H1 (cell line): ENCODE measurements around the gene PALD1. TPM values are rescaled to one million over a fixed set of nuclear protein-coding genes. Genes with fewer than 3 reads are reported as not detected.

Source experiments
- CTCF ChIA-PET: fragments of 300-600 bp; sonication (Branson Sonifier 250); formaldehyde crosslinking; loops from one replicate; lab custom pipeline; 2021; ENCODE audit not compliant: partially characterized antibody; lab: Charles Lee
- POLR2A ChIA-PET: fragments of 300-600 bp; sonication (Branson Sonifier 250); formaldehyde crosslinking; loops from one replicate; lab custom pipeline; 2021; ENCODE audit warnings: inconsistent platforms; ENCODE audit not compliant: partially characterized antibody; lab: Charles Lee
- DNase-seq, 2 experiments: peaks; one replicate each; pipeline versions ENCODE4 v3.0.0 to v3.0.0-alpha.2; 2010 to 2022; ENCODE audit warnings: low spot score in 2 of 2, low read depth in 1 of 2, mixed read lengths in 1 of 2
- FAIRE-seq: peaks from 2 replicates; lab custom pipeline; 2011; peaks lifted over from hg19 to GRCh38; lab: Jason Lieb, UNC
- H2AFZ ChIP-seq: 2 replicates; pipeline ENCODE4 v1.8.1; 2012; ENCODE audit warnings: low read length, inconsistent platforms
- H2AK5ac ChIP-seq: 2 replicates; pipeline ENCODE4 v1.6.1; 2013; ENCODE audit warnings: low read depth, low read length
- H2BK120ac ChIP-seq: replicated peaks from 2 replicates; pipeline ENCODE3; 2013; ENCODE audit warnings: low read depth, low read length, inconsistent platforms
- H2BK12ac ChIP-seq: 2 replicates; pipeline ENCODE4 v1.6.1; 2013; ENCODE audit warnings: low read depth, low read length
- H2BK15ac ChIP-seq: 2 replicates; pipeline ENCODE4 v1.6.1; 2013; ENCODE audit warnings: low read length
- H2BK20ac ChIP-seq: 2 replicates; pipeline ENCODE4 v1.6.1; 2013; ENCODE audit warnings: low read length
- H2BK5ac ChIP-seq: 2 replicates; pipeline ENCODE4 v1.6.1; 2013; ENCODE audit warnings: low read depth, low read length
- H3K14ac ChIP-seq: 2 replicates; pipeline ENCODE4 v1.6.1; 2013; ENCODE audit warnings: inconsistent platforms; ENCODE audit not compliant: insufficient read length
- H3K18ac ChIP-seq: 2 replicates; pipeline ENCODE4 v1.6.1; 2013; ENCODE audit warnings: low read length; ENCODE audit errors: extremely low read depth
- H3K23ac ChIP-seq: 2 replicates; pipeline ENCODE4 v1.6.1; 2013; ENCODE audit warnings: inconsistent platforms; ENCODE audit not compliant: insufficient read length
- H3K23me2 ChIP-seq: 2 replicates; pipeline ENCODE4 v1.6.1; 2013; ENCODE audit warnings: low read depth, low read length
- H3K27ac ChIP-seq: 2 replicates; pipeline ENCODE4 v1.6.1; 2011; ENCODE audit warnings: low read depth, low read length, inconsistent platforms
- H3K27me3 ChIP-seq, 4 experiments: replicated peaks in 1 of 4; 1 replicate in 1 of 4; 2 replicates in 3 of 4; pipeline versions ENCODE4 v1.6.1 to v1.8.1; 2011 to 2013; ENCODE audit warnings: low read length in 3 of 4, mild to moderate bottlenecking in 3 of 4, inconsistent platforms in 2 of 4, mixed read lengths in 2 of 4, moderate library complexity in 1 of 4; ENCODE audit not compliant: control insufficient read depth in 3 of 4, insufficient read depth in 3 of 4; ENCODE audit errors: extremely low read depth in 1 of 4
- H3K36me3 ChIP-seq, 4 experiments: 2 replicates each; pipeline versions ENCODE4 v1.6.1 to v1.8.1; 2011 to 2013; ENCODE audit warnings: mild to moderate bottlenecking in 4 of 4, low read length in 3 of 4, moderate library complexity in 2 of 4, control low read depth in 1 of 4, inconsistent platforms in 1 of 4; ENCODE audit not compliant: insufficient read depth in 4 of 4, control insufficient read depth in 2 of 4
- H3K4ac ChIP-seq: replicated peaks from 2 replicates; pipeline ENCODE3; 2013; ENCODE audit warnings: low read length, low read depth, mixed read lengths, inconsistent platforms; ENCODE audit not compliant: insufficient read length
- H3K4me1 ChIP-seq, 4 experiments: replicated peaks in 1 of 4; 1 replicate in 1 of 4; 2 replicates in 3 of 4; pipeline versions ENCODE4 v1.6.1 to v1.8.1; 2011 to 2013; ENCODE audit warnings: low read length in 3 of 4, inconsistent platforms in 2 of 4, mixed read lengths in 1 of 4; ENCODE audit not compliant: insufficient read depth in 4 of 4, control insufficient read depth in 3 of 4
- H3K4me2 ChIP-seq, 2 experiments: 2 replicates each; pipeline versions ENCODE4 v1.6.1 to v1.8.1; 2011 to 2013; ENCODE audit warnings: low read depth in 2 of 2, low read length in 2 of 2, control low read depth in 1 of 2, inconsistent platforms in 1 of 2, mild to moderate bottlenecking in 1 of 2; ENCODE audit not compliant: insufficient read depth in 1 of 2
- H3K4me3 ChIP-seq, 4 experiments: fragments of 200-600, 300-600 bp in 1 of 4; sonication (generic), shearing (Covaris generic), sonication (Bioruptor Twin) in 1 of 4; 2 replicates each; pipeline versions ENCODE4 v1.5.1 to v1.8.1; 2011 to 2016; ENCODE audit warnings: low read length in 4 of 4, low read depth in 3 of 4, control low read depth in 2 of 4, inconsistent platforms in 2 of 4, mild to moderate bottlenecking in 2 of 4, mixed read lengths in 1 of 4, moderate library complexity in 1 of 4; ENCODE audit not compliant: insufficient read depth in 2 of 4; ENCODE audit errors: extremely low read depth in 1 of 4
- H3K56ac ChIP-seq: replicated peaks from 2 replicates; pipeline ENCODE3; 2013; ENCODE audit warnings: low read depth, mild to moderate bottlenecking, mixed read lengths, low read length, inconsistent platforms; ENCODE audit not compliant: insufficient read length
- H3K79me1 ChIP-seq: 2 replicates; pipeline ENCODE4 v1.6.1; 2013; ENCODE audit warnings: low read depth, low read length, control low read depth
- H3K79me2 ChIP-seq, 2 experiments: 2 replicates each; pipeline versions ENCODE4 v1.6.1 to v1.8.1; 2012 to 2013; ENCODE audit warnings: low read length in 2 of 2, mild to moderate bottlenecking in 2 of 2, inconsistent platforms in 1 of 2; ENCODE audit not compliant: insufficient read depth in 2 of 2, control insufficient read depth in 1 of 2
- H3K9ac ChIP-seq, 4 experiments: replicated peaks in 1 of 4; 1 replicate in 1 of 4; 2 replicates in 3 of 4; pipeline versions ENCODE4 v1.6.1 to v1.8.1; 2011 to 2013; ENCODE audit warnings: low read depth in 3 of 4, low read length in 3 of 4, control low read depth in 2 of 4, mild to moderate bottlenecking in 2 of 4, moderate library complexity in 2 of 4, inconsistent platforms in 1 of 4; ENCODE audit errors: extremely low read depth in 1 of 4
- H3K9me3 ChIP-seq, 2 experiments: 2 replicates each; pipeline versions ENCODE4 v1.6.1 to v1.8.1; 2012 to 2013; ENCODE audit warnings: mild to moderate bottlenecking in 2 of 2, moderate library complexity in 2 of 2, control low read depth in 1 of 2, inconsistent platforms in 1 of 2, low read depth in 1 of 2, low read length in 1 of 2, mixed read lengths in 1 of 2; ENCODE audit not compliant: insufficient read depth in 2 of 2
- H4K20me1 ChIP-seq, 2 experiments: replicated peaks in 1 of 2; 2 replicates each; pipeline versions ENCODE3 to v1.8.1; 2011 to 2013; ENCODE audit warnings: inconsistent platforms in 2 of 2, low read length in 2 of 2, mild to moderate bottlenecking in 1 of 2; ENCODE audit not compliant: insufficient read depth in 2 of 2, control insufficient read depth in 1 of 2
- H4K5ac ChIP-seq: 2 replicates; pipeline ENCODE4 v1.6.1; 2013; ENCODE audit warnings: low read length, low read depth, mixed read lengths, inconsistent platforms; ENCODE audit not compliant: insufficient read length
- H4K8ac ChIP-seq: 2 replicates; pipeline ENCODE4 v1.8.0; 2013; ENCODE audit warnings: mild to moderate bottlenecking, moderate library complexity, low read length, inconsistent platforms; ENCODE audit not compliant: insufficient read depth; ENCODE audit errors: extremely low read depth
- H4K91ac ChIP-seq: replicated peaks from 2 replicates; pipeline ENCODE3; 2013; ENCODE audit warnings: low read length, mixed read lengths, inconsistent platforms; ENCODE audit not compliant: insufficient read length
- CHD1 ChIP-seq: IDR thresholded peaks from 2 replicates; pipeline ENCODE4 v1.6.1; 2012; ENCODE audit warnings: low read depth, low read length, improper control_type of control experiment
- KDM4A ChIP-seq: IDR thresholded peaks from one replicate; pipeline ENCODE4 v1.7.1; 2012; ENCODE audit warnings: low read depth, mild to moderate bottlenecking, moderate library complexity, low read length, inconsistent platforms; ENCODE audit not compliant: severe bottlenecking
- KDM5A ChIP-seq: fragments of 200-600 bp; IDR thresholded peaks from 2 replicates; pipeline ENCODE4 v1.7.1; 2012; ENCODE audit warnings: mild to moderate bottlenecking, low read length, inconsistent platforms, mixed read lengths
- SIX5 ChIP-seq: IDR thresholded peaks from 2 replicates; pipeline ENCODE4 v1.6.1; 2011; ENCODE audit warnings: mild to moderate bottlenecking, low read depth, low read length
- WGBS, 2 experiments: shearing (Covaris generic) in 1 of 2; methylation state at CpG; one replicate each; pipeline versions ENCODE4 v1.1.6 to v1.1.7; 2013 to 2015; ENCODE audit warnings: low lambda C conversion rate in 2 of 2, mixed read lengths in 2 of 2, inconsistent platforms in 1 of 2, low coverage in 1 of 2, missing lambda C conversion rate in 1 of 2; ENCODE audit not compliant: insufficient replicate concordance in 2 of 2, insufficient coverage in 1 of 2, insufficient read length in 1 of 2; ENCODE audit errors: extremely low coverage in 1 of 2, missing lambda C conversion rate in 1 of 2; 5-methylcytosine and 5-hydroxymethylcytosine counted together
- polyA plus RNA-seq, 7 experiments: library from polyadenylated mRNA; depleted of rRNA in 3 of 7; stranded (reverse) in 5 of 7; unstranded in 2 of 7; fragments of >200 nt in 5 of 7; fragments of 200-250 nt in 2 of 7; gene quantifications; 1 replicate in 5 of 7; 2 replicates in 1 of 7; 4 replicates in 1 of 7; pipeline versions ENCODE4 v1.2.1 to v1.2.3, GENCODE V29; 2011 to 2013; ENCODE audit warnings: missing spikeins in 2 of 7, mixed read lengths in 2 of 7
- total RNA-seq: library from RNA; stranded (reverse); fragmentation: NEBNext Ultra II Directional; extraction: Animal tissue kit (Norgen Biotek cat#: 25700); gene quantifications from 2 replicates; pipeline ENCODE4 v1.2.1, GENCODE V29; 2021

The PALD1 gene
- total and polyA plus RNA-seq, 2 of the 8 experiments (the other 6 are each of a cell fraction or from before 2014, with no cell fraction given): 13.3 to 32.8 TPM

- no peak overlapping the region for H2BK120ac ChIP-seq
- H4K20me1 ChIP-seq: peaks cover 0 to 7% of the 10 kb centered on the region in 2 experiments
- H2BK20ac ChIP-seq: no peak overlapping the region
- TF ChIP-seq CHD1: no peak
- no peak for TF ChIP-seq SIX5
- TF ChIP-seq KDM4A: no peak
- no peak for TF ChIP-seq KDM5A
- no peaks in the 10 kb centered on the region for H3K79me1 ChIP-seq
- H3K23ac ChIP-seq: no peak overlapping the region
- H3K56ac ChIP-seq: no peak overlapping the region
- no peak overlapping the region for H2BK15ac ChIP-seq
- DNase-seq: no peak
- no peak overlapping the region for H2AK5ac ChIP-seq
- no peak overlapping the region for H3K4ac ChIP-seq
- H3K23me2 ChIP-seq: no peaks in the 10 kb centered on the region
- H3K27ac ChIP-seq: no peak overlapping the region
- no peak for FAIRE-seq
- H3K18ac ChIP-seq: no peak overlapping the region
- no peak overlapping the region for H2BK12ac ChIP-seq
- POLR2A ChIA-PET: no interaction called here
- H3K9ac ChIP-seq: no peak overlapping the region
- H2BK5ac ChIP-seq: no peak overlapping the region; the same call in 1 of the 2 replicates
- H3K4me2 ChIP-seq: no peak overlapping the region
- H3K4me1 ChIP-seq: peaks cover 3 to 9% (median 6%) of the 10 kb centered on the region in 4 experiments; a peak in 4 of 7 replicates
- no peaks in the 10 kb centered on the region for H3K79me2 ChIP-seq
- no peaks in the 10 kb centered on the region; a peak in 1 of 8 replicates for H3K36me3 ChIP-seq
- CTCF ChIA-PET: interaction anchor here (1.2 to 26.8 kb wide), 6 partner anchors 9 to 227 kb away, joined by 3 to 908 read pairs (median 6); partner anchors contain the start of gene PALD1
- no peaks in the 10 kb centered on the region for H3K27me3 ChIP-seq
- H2AFZ ChIP-seq: no peak overlapping the region
- H3K4me3 ChIP-seq: no peak overlapping the region
- H4K5ac ChIP-seq: no peak overlapping the region
- H3K9me3 ChIP-seq: no peaks in the 10 kb centered on the region
- 85% methylated on average over 7 of the region's 10 CpGs; no CpG with 5 or more reads in 1 of the 2 experiments for WGBS, 2 experiments
- no peak overlapping the region; the same call in none of the 2 replicates for H4K8ac ChIP-seq
- H4K91ac ChIP-seq: no peak overlapping the region
- no peak overlapping the region for H3K14ac ChIP-seq
Observed at GRCh38 chr10:70534281-70534680, 55.7 kb downstream of the PALD1 start.
